Stomach (tissue), 4 donors: ENCODE measurements around the gene SIK2.

Experiments used
- CTCF ChIP-seq, 7 experiments: fragments of 450-650 bp in 4 of 7; fragments of 200-600 bp in 3 of 7; sonication (generic) in 3 of 7; IDR thresholded peaks; one replicate each; pipeline ENCODE4 v1.5.1; 2016 to 2019; ENCODE audit warnings: antibody characterized with exemption in 7 of 7, control low read depth in 2 of 7, mild to moderate bottlenecking in 1 of 7
- EP300 ChIP-seq: sonication (generic); formaldehyde crosslinking; IDR thresholded peaks from one replicate; pipeline ENCODE4 v1.6.1; 2017; ENCODE audit warnings: antibody characterized with exemption
- POLR2A ChIP-seq, 4 donors: fragments of 450-650 bp; IDR thresholded peaks; one replicate each; pipeline ENCODE4 v1.6.1; 2016; ENCODE audit warnings: antibody characterized with exemption in 4 of 4, control low read depth in 2 of 4, mild to moderate bottlenecking in 1 of 4, moderate library complexity in 1 of 4
- POLR2AphosphoS5 ChIP-seq, 3 donors: sonication (generic); formaldehyde crosslinking; IDR thresholded peaks; one replicate each; pipeline ENCODE4 v1.6.1; 2016; ENCODE audit warnings: antibody characterized with exemption in 3 of 3

DNA sequence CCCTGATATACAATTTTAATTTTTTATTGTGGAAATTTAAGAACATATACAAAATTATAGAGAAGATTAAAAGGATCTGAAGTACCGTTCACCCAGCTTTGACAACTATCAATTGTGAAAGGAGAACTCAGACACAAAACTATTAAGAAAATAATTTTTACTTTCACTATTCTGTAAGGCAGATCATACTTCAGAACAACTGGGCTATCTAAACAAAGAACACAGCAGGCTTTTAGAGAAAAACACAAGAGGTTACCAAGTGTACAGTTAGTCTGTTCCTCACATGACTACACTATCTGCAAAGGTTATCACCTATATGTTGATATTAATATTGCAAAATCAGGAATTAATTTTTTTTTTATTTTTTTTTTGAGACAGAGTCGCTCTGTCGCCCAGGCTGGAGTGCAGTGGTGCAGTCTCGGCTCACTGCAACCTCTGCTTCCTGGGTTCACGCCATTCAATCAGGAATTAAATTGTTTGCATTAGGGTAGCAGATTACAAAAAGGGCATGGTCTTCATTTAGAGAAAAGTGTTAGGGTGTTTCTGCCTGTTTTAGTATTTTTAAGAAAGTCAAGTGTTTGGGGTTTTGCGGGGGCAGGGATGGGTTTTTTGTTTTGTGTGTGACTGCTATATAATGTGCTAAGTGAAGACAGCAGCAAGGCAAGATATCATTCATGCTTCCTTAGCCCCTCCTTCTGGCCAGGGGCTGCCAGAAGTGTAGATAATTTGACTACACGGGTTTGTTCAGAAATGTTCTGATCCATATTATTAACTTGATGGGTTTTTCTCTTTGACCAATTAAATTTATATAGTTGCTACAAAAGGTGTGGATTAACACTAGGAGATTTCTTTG lies 27.6 kb upstream of the SIK2 start:
- TF ChIP-seq CTCF (IDR thresholded peaks at IDR 0.05) (no peak), POLR2A (IDR thresholded peaks at IDR 0.05) (no peak), POLR2AphosphoS5 (IDR thresholded peaks at IDR 0.05) (no peak), EP300 (no peak)
